HEK293 (cell line): ENCODE results near the gene WIPI1.

ENCODE experiments used
- CTCF ChIP-seq: fragments of 450-650 bp; formaldehyde crosslinking; IDR thresholded peaks from 2 replicates; pipeline ENCODE4 v1.5.1; 2016; ENCODE audit warnings: missing biosample characterization, missing genetic modification characterization
- EGR2 ChIP-seq: fragments of 450-650 bp; formaldehyde crosslinking; IDR thresholded peaks from 2 replicates; pipeline ENCODE4 v1.5.1; 2016; ENCODE audit warnings: low read depth, missing biosample characterization, missing genetic modification characterization
- ZBTB8A ChIP-seq: fragments of 450-650 bp; formaldehyde crosslinking; IDR thresholded peaks from 2 replicates; pipeline ENCODE4 v1.5.1; 2016; ENCODE audit warnings: missing biosample characterization, missing genetic modification characterization
- ZNF16 ChIP-seq: fragments of 450-650 bp; formaldehyde crosslinking; IDR thresholded peaks from 2 replicates; pipeline ENCODE4 v1.5.1; 2016; ENCODE audit warnings: low read depth, missing biosample characterization, missing genetic modification characterization
- ZNF391 ChIP-seq: fragments of 450-650 bp; formaldehyde crosslinking; IDR thresholded peaks from 2 replicates; pipeline ENCODE4 v1.5.1; 2016; ENCODE audit warnings: low read depth, missing biosample characterization, missing genetic modification characterization, borderline replicate concordance
- ZNF626 ChIP-seq: fragments of 450-650 bp; sonication (Bioruptor Pico); formaldehyde crosslinking; IDR thresholded peaks from 2 replicates; pipeline ENCODE4 v1.5.1; 2018; ENCODE audit warnings: missing biosample characterization, missing genetic modification characterization, inconsistent platforms
- ZNF677 ChIP-seq: fragments of 450-650 bp; IDR thresholded peaks from 2 replicates; pipeline ENCODE4 v1.5.0; 2018; ENCODE audit warnings: missing biosample characterization, mild to moderate bottlenecking, missing genetic modification characterization, moderate library complexity

- TF ChIP-seq CTCF (no peak), ZNF391 (tag by site-specific recombination) (no peak), ZBTB8A (tag by site-specific recombination) (no peak), EGR2 (0 out of 2 replicates have a peak, but pooled peaks have one; percentile 23), ZNF626 (tag by site-specific recombination) (no peak), ZNF677 (tag by site-specific recombination) (no peak), ZNF16 (tag by site-specific recombination) (no peak)
Observed at GRCh38 chr17:68498479-68499326, 41.4 kb upstream of the WIPI1 start.
